ENCODE data around the gene SNX3. TPM values are rescaled to one million over a fixed set of nuclear protein-coding genes. Genes with fewer than 3 reads are reported as not detected.
A peak's percentile ranks its signal among the peaks of the same experiment; 100 is the strongest.

The SNX3 gene
- polyA plus RNA-seq, 4 donors = 140 to 331 (median 209) TPM

GRCh38 chr6:108211671-108212070, 49.2 kb downstream of the SNX3 start:
- DNase-seq (no peak), FAIRE-seq (no peak)
- WGBS, 3 donors = 84 to 97% (median 93%) methylated on average over 2 of the region's 2 CpGs

GRCh38 chr6:108210556-108210955, 50.3 kb downstream of the SNX3 start:
- no peak for FAIRE-seq
- Histone ChIP-seq H3K4me3 (ENCODE audit: low read depth in 1 of 3, low read length in 3 of 3) (no peak overlapping the region), H3K36me3 (ENCODE audit: control insufficient read depth in 3 of 3, insufficient read depth in 2 of 3, low read depth in 1 of 3, low read length in 3 of 3) (peaks cover 3 to 27% (median 11%) of the 10 kb centered on the region in 3 donors), H3K4me1 (ENCODE audit: control insufficient read depth in 3 of 3, insufficient read depth in 2 of 3, low read depth in 1 of 3, low read length in 2 of 3) (no peaks in the 10 kb centered on the region), H3K27me3 (ENCODE audit: control insufficient read depth in 3 of 3, insufficient read depth in 3 of 3, low read length in 3 of 3) (no peaks in the 10 kb centered on the region), H3K9me3 (ENCODE audit: control insufficient read depth in 2 of 2, insufficient read depth in 1 of 2, low read depth in 1 of 2, low read length in 1 of 2) (no peaks in the 10 kb centered on the region), H3K27ac (ENCODE audit: low read depth in 1 of 3, low read length in 2 of 3) (no peak overlapping the region)
- WGBS, 3 donors = 93 to 98% (median 97%) methylated on average over 2 of the region's 2 CpGs
- DNase-seq = no peak

More at GRCh38 chr6:108211671-108212070, 49.2 kb downstream of the SNX3 start:
- no peaks in the 10 kb centered on the region for H3K27me3 ChIP-seq (ENCODE audit: control insufficient read depth in 3 of 3, insufficient read depth in 3 of 3, low read length in 3 of 3)
- H3K9me3 ChIP-seq (ENCODE audit: control insufficient read depth in 2 of 2, insufficient read depth in 1 of 2, low read depth in 1 of 2, low read length in 1 of 2) = no peaks in the 10 kb centered on the region
- no peak overlapping the region for H3K4me3 ChIP-seq (ENCODE audit: low read depth in 1 of 3, low read length in 3 of 3)
- H3K4me1 ChIP-seq (ENCODE audit: control insufficient read depth in 3 of 3, insufficient read depth in 2 of 3, low read depth in 1 of 3, low read length in 2 of 3) = no peaks in the 10 kb centered on the region
- H3K27ac ChIP-seq (ENCODE audit: low read depth in 1 of 3, low read length in 2 of 3) = no peak overlapping the region
- peaks cover 3 to 32% (median 10%) of the 10 kb centered on the region in 3 donors for H3K36me3 ChIP-seq (ENCODE audit: control insufficient read depth in 3 of 3, insufficient read depth in 2 of 3, low read depth in 1 of 3, low read length in 3 of 3)

- 93 to 98% (median 95%) methylated on average over 5 of the region's 5 CpGs for WGBS, 3 donors
- H3K36me3 ChIP-seq (ENCODE audit: control insufficient read depth in 3 of 3, insufficient read depth in 2 of 3, low read depth in 1 of 3, low read length in 3 of 3) = peaks cover 0 to 25% (median 11%) of the 10 kb centered on the region in 3 donors
- H3K9me3 ChIP-seq (ENCODE audit: control insufficient read depth in 2 of 2, insufficient read depth in 1 of 2, low read depth in 1 of 2, low read length in 1 of 2) = no peaks in the 10 kb centered on the region
- no peaks in the 10 kb centered on the region for H3K4me1 ChIP-seq (ENCODE audit: control insufficient read depth in 3 of 3, insufficient read depth in 2 of 3, low read depth in 1 of 3, low read length in 2 of 3)
- FAIRE-seq (no peak), DNase-seq (no peak)
- H3K4me3 ChIP-seq (ENCODE audit: low read depth in 1 of 3, low read length in 3 of 3) = no peak overlapping the region
- H3K27me3 ChIP-seq (ENCODE audit: control insufficient read depth in 3 of 3, insufficient read depth in 3 of 3, low read length in 3 of 3) = no peaks in the 10 kb centered on the region
- no peak overlapping the region for H3K27ac ChIP-seq (ENCODE audit: low read depth in 1 of 3, low read length in 2 of 3)
These were observed 51.1 kb downstream of the SNX3 start for GRCh38 chr6:108209738-108210137.

GRCh38 chr6:108207013-108207412, 53.8 kb downstream of the SNX3 start:
- no peaks in the 10 kb centered on the region for H3K27me3 ChIP-seq (ENCODE audit: control insufficient read depth in 3 of 3, insufficient read depth in 3 of 3, low read length in 3 of 3)
- no peak overlapping the region for H3K4me3 ChIP-seq (ENCODE audit: low read depth in 1 of 3, low read length in 3 of 3)
- no peak overlapping the region for H3K27ac ChIP-seq (ENCODE audit: low read depth in 1 of 3, low read length in 2 of 3)
- no peak for FAIRE-seq
- H3K9me3 ChIP-seq (ENCODE audit: control insufficient read depth in 2 of 2, insufficient read depth in 1 of 2, low read depth in 1 of 2, low read length in 1 of 2) = no peaks in the 10 kb centered on the region
- H3K36me3 ChIP-seq (ENCODE audit: control insufficient read depth in 3 of 3, insufficient read depth in 2 of 3, low read depth in 1 of 3, low read length in 3 of 3) = peaks cover 0 to 16% (median 12%) of the 10 kb centered on the region in 3 donors
- DNase-seq = no peak
- no peaks in the 10 kb centered on the region for H3K4me1 ChIP-seq (ENCODE audit: control insufficient read depth in 3 of 3, insufficient read depth in 2 of 3, low read depth in 1 of 3, low read length in 2 of 3)
- WGBS, 3 donors = 92 to 99% (median 93%) methylated on average over 4 of the region's 4 CpGs

GRCh38 chr6:108203189-108204112, 57.4 kb downstream of the SNX3 start:
- DNase-seq (peak; percentile 33 to 41), FAIRE-seq (no peak)
- H3K36me3 ChIP-seq (ENCODE audit: control insufficient read depth in 3 of 3, insufficient read depth in 2 of 3, low read depth in 1 of 3, low read length in 3 of 3) = peaks cover 0 to 18% (median 4%) of the 10 kb centered on the region in 3 donors
- no peaks in the 10 kb centered on the region for H3K9me3 ChIP-seq (ENCODE audit: control insufficient read depth in 2 of 2, insufficient read depth in 1 of 2, low read depth in 1 of 2, low read length in 1 of 2)
- WGBS, 3 donors = 41 to 60% (median 54%) methylated on average over 14 of the region's 14 CpGs
- peaks cover 0 to 5% (median 0%) of the 10 kb centered on the region in 3 donors for H3K4me1 ChIP-seq (ENCODE audit: control insufficient read depth in 3 of 3, insufficient read depth in 2 of 3, low read depth in 1 of 3, low read length in 2 of 3)
- no peak overlapping the region for H3K27ac ChIP-seq (ENCODE audit: low read depth in 1 of 3, low read length in 2 of 3)
- H3K27me3 ChIP-seq (ENCODE audit: control insufficient read depth in 3 of 3, insufficient read depth in 3 of 3, low read length in 3 of 3) = no peaks in the 10 kb centered on the region
- no peak overlapping the region for H3K4me3 ChIP-seq (ENCODE audit: low read depth in 1 of 3, low read length in 3 of 3)

- no peak for FAIRE-seq
These were observed 60.2 kb downstream of the SNX3 start for GRCh38 chr6:108200631-108201030.

GRCh38 chr6:108200186-108200585, 60.7 kb downstream of the SNX3 start:
- Histone ChIP-seq H3K27me3 (ENCODE audit: control insufficient read depth in 3 of 3, insufficient read depth in 3 of 3, low read length in 3 of 3) (no peaks in the 10 kb centered on the region), H3K4me1 (ENCODE audit: control insufficient read depth in 3 of 3, insufficient read depth in 2 of 3, low read depth in 1 of 3, low read length in 2 of 3) (peaks cover 0 to 5% (median 0%) of the 10 kb centered on the region in 3 donors), H3K9me3 (ENCODE audit: control insufficient read depth in 2 of 2, insufficient read depth in 1 of 2, low read depth in 1 of 2, low read length in 1 of 2) (no peaks in the 10 kb centered on the region), H3K27ac (ENCODE audit: low read depth in 1 of 3, low read length in 2 of 3) (no peak overlapping the region), H3K4me3 (ENCODE audit: low read depth in 1 of 3, low read length in 3 of 3) (no peak overlapping the region), H3K36me3 (ENCODE audit: control insufficient read depth in 3 of 3, insufficient read depth in 2 of 3, low read depth in 1 of 3, low read length in 3 of 3) (peaks cover 0 to 9% (median 1%) of the 10 kb centered on the region in 3 donors)
- FAIRE-seq = no peak
- 87 to 91% (median 87%) methylated on average over 8 of the region's 8 CpGs for WGBS, 3 donors
- DNase-seq = no peak

More at GRCh38 chr6:108200631-108201030, 60.2 kb downstream of the SNX3 start:
- DNase-seq = peak; percentile 14 to 45
- Histone ChIP-seq H3K9me3 (ENCODE audit: control insufficient read depth in 2 of 2, insufficient read depth in 1 of 2, low read depth in 1 of 2, low read length in 1 of 2) (no peaks in the 10 kb centered on the region), H3K4me3 (ENCODE audit: low read depth in 1 of 3, low read length in 3 of 3) (no peak overlapping the region), H3K4me1 (ENCODE audit: control insufficient read depth in 3 of 3, insufficient read depth in 2 of 3, low read depth in 1 of 3, low read length in 2 of 3) (peaks cover 0 to 5% (median 0%) of the 10 kb centered on the region in 3 donors), H3K27me3 (ENCODE audit: control insufficient read depth in 3 of 3, insufficient read depth in 3 of 3, low read length in 3 of 3) (no peaks in the 10 kb centered on the region), H3K27ac (ENCODE audit: low read depth in 1 of 3, low read length in 2 of 3) (no peak overlapping the region), H3K36me3 (ENCODE audit: control insufficient read depth in 3 of 3, insufficient read depth in 2 of 3, low read depth in 1 of 3, low read length in 3 of 3) (peaks cover 0 to 9% (median 1%) of the 10 kb centered on the region in 3 donors)
- 10 to 60% (median 41%) methylated on average over 7 of the region's 7 CpGs for WGBS, 3 donors

- WGBS, 3 donors = 84 to 88% (median 85%) methylated on average over 18 to 19 of the region's 19 CpGs
- FAIRE-seq = no peak
- no peak for DNase-seq
- no peaks in the 10 kb centered on the region for H3K9me3 ChIP-seq (ENCODE audit: control insufficient read depth in 2 of 2, insufficient read depth in 1 of 2, low read depth in 1 of 2, low read length in 1 of 2)
- peaks cover 0 to 6% (median 1%) of the 10 kb centered on the region in 3 donors for H3K36me3 ChIP-seq (ENCODE audit: control insufficient read depth in 3 of 3, insufficient read depth in 2 of 3, low read depth in 1 of 3, low read length in 3 of 3)
- no peaks in the 10 kb centered on the region for H3K27me3 ChIP-seq (ENCODE audit: control insufficient read depth in 3 of 3, insufficient read depth in 3 of 3, low read length in 3 of 3)
- no peak overlapping the region for H3K27ac ChIP-seq (ENCODE audit: low read depth in 1 of 3, low read length in 2 of 3)
- no peak overlapping the region for H3K4me3 ChIP-seq (ENCODE audit: low read depth in 1 of 3, low read length in 3 of 3)
- peaks cover 0 to 5% (median 0%) of the 10 kb centered on the region in 3 donors for H3K4me1 ChIP-seq (ENCODE audit: control insufficient read depth in 3 of 3, insufficient read depth in 2 of 3, low read depth in 1 of 3, low read length in 2 of 3)
These were observed 61.9 kb downstream of the SNX3 start for GRCh38 chr6:108198761-108199498.
